Measurements from ENCODE around the gene PARD3B. TPM values are rescaled to one million over a fixed set of nuclear protein-coding genes. Genes with fewer than 3 reads are reported as not detected.

The PARD3B gene
- total RNA-seq, 4 donors from 2014 or later = 6.5 to 17.3 (median 12.7) TPM

- intact Hi-C loops (cut with DNase I; ENCODE audit: low total_unique reads) = no loop called here
- DNase-seq (ENCODE audit: low spot score in 2 of 2) = no peak
- no peak overlapping the region for H3K4me3 ChIP-seq (ENCODE audit: low read depth, poor library complexity, severe bottlenecking)
- TF ChIP-seq CTCF (IDR thresholded peaks at IDR 0.05) (no peak), POLR2A (IDR thresholded peaks at IDR 0.05) (no peak)
- WGBS, 2 donors = 77 to 81% methylated on average over 7 of the region's 7 CpGs
These were observed 956.6 kb downstream of the PARD3B start for GRCh38 chr2:205501826-205502225.

- TF ChIP-seq POLR2A (IDR thresholded peaks at IDR 0.05) = no peak
- no peak for TF ChIP-seq CTCF (IDR thresholded peaks at IDR 0.05)
- H3K4me3 ChIP-seq (ENCODE audit: low read depth, poor library complexity, severe bottlenecking) = no peak overlapping the region
- intact Hi-C loops (cut with DNase I; ENCODE audit: low total_unique reads) = no loop called here
- no peak for DNase-seq (ENCODE audit: low spot score in 2 of 2)
- 90 to 93% methylated on average over 2 of the region's 2 CpGs for WGBS, 2 donors
These were observed 960.1 kb downstream of the PARD3B start for GRCh38 chr2:205505371-205505770.

GRCh38 chr2:205509655-205510054 lies 964.4 kb downstream of the PARD3B start:
- TF ChIP-seq POLR2A (IDR thresholded peaks at IDR 0.05) (no peak), CTCF (IDR thresholded peaks at IDR 0.05) (no peak)
- 93 to 94% methylated on average over 4 of the region's 4 CpGs for WGBS, 2 donors
- DNase-seq (ENCODE audit: low spot score in 2 of 2) = no peak
- intact Hi-C loops (cut with DNase I; ENCODE audit: low total_unique reads) = no loop called here
- H3K4me3 ChIP-seq (ENCODE audit: low read depth, poor library complexity, severe bottlenecking) = no peak overlapping the region

GRCh38 chr2:205510345-205510744 lies 965.1 kb downstream of the PARD3B start:
- DNase-seq (ENCODE audit: low spot score in 2 of 2) = no peak
- TF ChIP-seq POLR2A (IDR thresholded peaks at IDR 0.05) (no peak), CTCF (IDR thresholded peaks at IDR 0.05) (no peak)
- intact Hi-C loops (cut with DNase I; ENCODE audit: low total_unique reads) = no loop called here
- 83 to 87% methylated on average over 2 of the region's 2 CpGs for WGBS, 2 donors
- no peak overlapping the region for H3K4me3 ChIP-seq (ENCODE audit: low read depth, poor library complexity, severe bottlenecking)

- TF ChIP-seq POLR2A (IDR thresholded peaks at IDR 0.05) = no peak
- H3K4me3 ChIP-seq (ENCODE audit: low read depth, poor library complexity, severe bottlenecking) = no peak overlapping the region
- no peak for DNase-seq (ENCODE audit: low spot score in 2 of 2)
- WGBS, 2 donors = 31 to 33% methylated on average over 2 of the region's 2 CpGs
- intact Hi-C loops (cut with DNase I; ENCODE audit: low total_unique reads) = no loop called here
These were observed 965.9 kb downstream of the PARD3B start for GRCh38 chr2:205511221-205511620.

- H3K4me3 ChIP-seq (ENCODE audit: low read depth, poor library complexity, severe bottlenecking) = no peak overlapping the region
- intact Hi-C loops (cut with DNase I; ENCODE audit: low total_unique reads) = no loop called here
- WGBS, 2 donors = 73 to 85% methylated on average over 3 of the region's 3 CpGs
- TF ChIP-seq CTCF (IDR thresholded peaks at IDR 0.05) = no peak
- no peak for TF ChIP-seq POLR2A (IDR thresholded peaks at IDR 0.05)
- DNase-seq (ENCODE audit: low spot score in 2 of 2) = no peak
These were observed 966.4 kb downstream of the PARD3B start for GRCh38 chr2:205511641-205512040.

All from lower leg skin (tissue), 4 donors.